Measurements from ENCODE around the gene ZNF160.

DNA sequence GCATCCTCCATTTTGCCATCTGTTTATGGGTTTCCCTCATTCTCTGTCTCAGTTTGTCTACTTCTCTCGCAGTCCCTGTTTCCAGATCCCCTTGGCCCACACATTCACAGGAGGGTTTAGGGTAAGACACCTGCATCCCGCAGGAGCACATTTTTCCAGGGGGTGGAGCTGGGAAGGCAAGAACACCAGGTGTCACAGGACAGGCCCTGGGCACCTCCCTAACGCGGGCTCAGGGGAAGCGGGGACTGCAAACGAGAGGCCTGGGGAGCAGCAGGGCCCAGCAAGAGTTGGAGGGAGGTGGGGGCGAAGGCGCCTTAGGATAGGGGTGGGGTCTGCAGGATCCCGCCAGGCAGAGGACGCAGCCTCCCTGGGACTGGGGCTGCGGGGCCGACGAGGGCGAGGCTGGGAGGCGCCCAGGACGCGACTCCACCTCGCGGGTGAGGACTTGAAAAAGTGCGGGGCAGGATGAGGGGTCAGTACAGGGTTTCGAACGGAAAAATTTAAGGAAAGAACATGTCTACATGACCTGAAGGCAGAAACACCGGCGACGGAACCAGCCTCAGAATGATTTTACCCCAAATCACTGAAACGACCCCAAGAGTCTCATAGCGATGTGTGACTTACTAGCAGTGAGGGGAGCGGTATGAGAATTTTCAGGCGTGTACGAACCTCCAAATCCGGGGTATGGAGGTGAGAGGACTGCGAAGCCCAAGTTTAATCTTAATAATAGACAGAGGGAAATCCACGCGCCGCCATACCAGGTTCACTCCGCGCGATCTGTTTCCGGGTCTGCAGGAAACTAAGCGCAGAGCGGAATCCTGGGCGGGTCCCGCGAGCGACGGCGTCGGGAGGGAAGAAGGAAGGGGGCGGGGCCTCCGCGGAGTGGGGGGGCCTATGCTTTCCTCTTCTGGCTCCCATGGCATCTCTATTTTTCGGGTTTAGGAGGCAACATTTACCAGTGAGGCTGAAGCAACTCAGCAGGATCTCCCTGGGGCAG, 65.8 kb downstream of the ZNF160 start:
- TF ChIP-seq, protein P1, sequence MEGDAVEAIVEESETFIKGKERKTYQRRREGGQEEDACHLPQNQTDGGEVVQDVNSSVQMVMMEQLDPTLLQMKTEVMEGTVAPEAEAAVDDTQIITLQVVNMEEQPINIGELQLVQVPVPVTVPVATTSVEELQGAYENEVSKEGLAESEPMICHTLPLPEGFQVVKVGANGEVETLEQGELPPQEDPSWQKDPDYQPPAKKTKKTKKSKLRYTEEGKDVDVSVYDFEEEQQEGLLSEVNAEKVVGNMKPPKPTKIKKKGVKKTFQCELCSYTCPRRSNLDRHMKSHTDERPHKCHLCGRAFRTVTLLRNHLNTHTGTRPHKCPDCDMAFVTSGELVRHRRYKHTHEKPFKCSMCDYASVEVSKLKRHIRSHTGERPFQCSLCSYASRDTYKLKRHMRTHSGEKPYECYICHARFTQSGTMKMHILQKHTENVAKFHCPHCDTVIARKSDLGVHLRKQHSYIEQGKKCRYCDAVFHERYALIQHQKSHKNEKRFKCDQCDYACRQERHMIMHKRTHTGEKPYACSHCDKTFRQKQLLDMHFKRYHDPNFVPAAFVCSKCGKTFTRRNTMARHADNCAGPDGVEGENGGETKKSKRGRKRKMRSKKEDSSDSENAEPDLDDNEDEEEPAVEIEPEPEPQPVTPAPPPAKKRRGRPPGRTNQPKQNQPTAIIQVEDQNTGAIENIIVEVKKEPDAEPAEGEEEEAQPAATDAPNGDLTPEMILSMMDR (IDR thresholded peaks at IDR 0.05), result no peak
- no peak for TF ChIP-seq POLR2A (IDR thresholded peaks at IDR 0.05)
